ENCODE results near the gene BGN. TPM values are rescaled to one million over a fixed set of nuclear protein-coding genes. Genes with fewer than 3 reads are reported as not detected.

Gene BGN
- total and polyA plus RNA-seq, 10 of the 15 experiments (the other 5 are each of a cell fraction or from before 2014, with no cell fraction given) = 0.06 to 0.18 (median 0.12) TPM; not detected in 7

DNA sequence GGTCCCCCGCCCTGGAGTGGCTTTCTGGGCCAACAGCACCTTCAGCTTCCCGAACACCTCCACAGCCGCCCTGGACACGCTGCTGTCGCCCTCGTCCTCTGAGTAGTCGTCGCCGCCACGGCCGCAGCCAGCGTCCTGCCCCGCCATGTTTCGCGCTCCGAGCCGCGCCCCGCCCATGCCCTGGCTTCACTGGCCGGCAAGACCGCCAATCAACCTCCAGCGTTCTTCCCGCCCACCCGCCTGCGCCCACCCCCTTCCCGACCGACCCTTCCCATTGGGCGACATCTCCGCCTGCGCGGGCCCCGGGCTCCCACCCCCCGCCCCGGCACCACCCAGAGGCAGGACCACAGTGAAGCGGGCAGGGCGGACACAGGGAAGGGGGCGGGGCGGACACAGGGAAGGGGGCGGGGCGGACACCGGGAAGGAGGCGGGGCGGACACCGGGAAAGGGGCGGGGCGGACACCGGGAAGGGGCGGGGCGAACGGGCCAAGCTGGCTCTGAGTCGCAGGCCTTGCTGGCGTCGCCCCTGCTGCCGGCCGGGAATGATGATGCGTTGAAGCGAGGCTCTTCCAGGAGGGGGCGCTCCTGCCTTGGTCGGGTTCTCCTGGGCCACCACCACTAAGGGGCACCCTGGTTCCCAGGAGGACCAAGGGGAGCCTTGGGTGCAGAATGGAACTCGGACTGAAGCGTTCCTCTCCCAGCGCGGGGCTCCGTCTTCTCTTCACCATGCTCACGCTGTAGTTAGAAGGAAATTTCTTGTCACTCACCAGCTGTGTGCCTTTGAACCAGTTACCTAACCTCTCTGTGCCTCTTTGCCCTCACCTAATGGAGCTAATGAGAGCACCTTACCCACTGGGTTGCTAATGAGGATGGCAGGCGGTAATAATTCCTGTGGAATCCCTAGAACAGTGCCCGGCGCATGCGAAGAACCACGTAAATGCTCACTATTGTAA, 24.1 kb upstream of the BGN start, which contains the start of gene HAUS7:
Gene HAUS7 (minus strand): TSS at position 166 of the 953 bp plus-strand sequence. CDS start 19 bp downstream, at position 147.
- RAD21 ChIA-PET (ENCODE audit: unreplicated experiment) = no interaction called here
- Histone ChIP-seq H3K79me2 (ENCODE audit: control insufficient read depth, insufficient read depth, low read length) (peaks cover 6% of the 10 kb centered on the region), H2AFZ (ENCODE audit: control insufficient read depth, low read depth, low read length) (peak within 1 kb of the TSS; percentile 63), H3K4me2 (ENCODE audit: control insufficient read depth, insufficient read depth) (peak within 1 kb of the TSS; percentile 72), H3K27me3 (replicated peaks in 1 of 2; ENCODE audit: control insufficient read depth in 2 of 2, insufficient read depth in 2 of 2, low read length in 1 of 2) (no peaks in the 10 kb centered on the region; a peak in 1 of 4 replicates), H3K36me3 (ENCODE audit: control insufficient read depth in 2 of 2, insufficient read depth in 2 of 2, low read length in 1 of 2) (no peaks in the 10 kb centered on the region; a peak in 2 of 4 replicates), H3K27ac (ENCODE audit: control insufficient read depth, insufficient read depth) (peak within 1 kb of the TSS; percentile 31; the same call in 1 of the 2 replicates), H3K4me3 (peak within 1 kb of the TSS; percentile 87), H4K20me1 (ENCODE audit: control insufficient read depth, insufficient read depth) (no peaks in the 10 kb centered on the region), H3K4me1 (ENCODE audit: control insufficient read depth, insufficient read depth, low read length) (no peaks in the 10 kb centered on the region), H3K9ac (ENCODE audit: control insufficient read depth, insufficient read depth, low read length) (peak within 1 kb of the TSS; percentile 47), H3K9me3 (replicated peaks; ENCODE audit: control insufficient read depth, insufficient read depth, low read length) (no peaks in the 10 kb centered on the region)
- FAIRE-seq (no peak), ATAC-seq (peak; percentile 92), DNase-seq (ENCODE audit: low read depth, low spot score) (peak; percentile 42)
- WGBS (ENCODE audit: insufficient coverage, insufficient replicate concordance, low lambda C conversion rate, missing lambda C conversion rate) = 42% methylated on average over 39 of the region's 70 CpGs
- intact Hi-C loops (cut with micrococcal nuclease; ENCODE audit: unreplicated experiment) (loop anchor here (2.0 kb wide), 1 partner anchor 36 kb away; no protein-coding TSS in a partner anchor), in situ Hi-C loops (cut with MboI) (no loop called here)
- no TSS peak for BruUV-seq (replicated peaks)
- SMC1A ChIA-PET (ENCODE audit: uncharacterized antibody, unreplicated experiment) = interaction anchor here (1.3 kb wide), 1 partner anchor 69 kb away, joined by 3 read pairs; no protein-coding TSS in a partner anchor
- CTCF ChIA-PET = interaction anchor here (0.6 to 2.3 kb wide), 4 partner anchors 36 to 529 kb away, joined by 3 to 7 read pairs (median 4); no protein-coding TSS in a partner anchor
- POLR2A ChIA-PET = no interaction called here
- TF ChIP-seq, protein P1, sequence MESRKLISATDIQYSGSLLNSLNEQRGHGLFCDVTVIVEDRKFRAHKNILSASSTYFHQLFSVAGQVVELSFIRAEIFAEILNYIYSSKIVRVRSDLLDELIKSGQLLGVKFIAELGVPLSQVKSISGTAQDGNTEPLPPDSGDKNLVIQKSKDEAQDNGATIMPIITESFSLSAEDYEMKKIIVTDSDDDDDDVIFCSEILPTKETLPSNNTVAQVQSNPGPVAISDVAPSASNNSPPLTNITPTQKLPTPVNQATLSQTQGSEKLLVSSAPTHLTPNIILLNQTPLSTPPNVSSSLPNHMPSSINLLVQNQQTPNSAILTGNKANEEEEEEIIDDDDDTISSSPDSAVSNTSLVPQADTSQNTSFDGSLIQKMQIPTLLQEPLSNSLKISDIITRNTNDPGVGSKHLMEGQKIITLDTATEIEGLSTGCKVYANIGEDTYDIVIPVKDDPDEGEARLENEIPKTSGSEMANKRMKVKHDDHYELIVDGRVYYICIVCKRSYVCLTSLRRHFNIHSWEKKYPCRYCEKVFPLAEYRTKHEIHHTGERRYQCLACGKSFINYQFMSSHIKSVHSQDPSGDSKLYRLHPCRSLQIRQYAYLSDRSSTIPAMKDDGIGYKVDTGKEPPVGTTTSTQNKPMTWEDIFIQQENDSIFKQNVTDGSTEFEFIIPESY (IDR thresholded peaks at IDR 0.05) = no peak
- TF ChIP-seq FOXK2 (IDR thresholded peaks at IDR 0.05) = no peak
- TF ChIP-seq CREM (IDR thresholded peaks at IDR 0.05; ENCODE audit: low read depth) = peak; percentile 93
- TF ChIP-seq ZNF274 (IDR thresholded peaks at IDR 0.05; ENCODE audit: insufficient read depth, insufficient read length) = no peak
- no peak for TF ChIP-seq PRDM15 (CRISPR knock-in tag; IDR thresholded peaks at IDR 0.05)
- TF ChIP-seq BHLHE40 (IDR thresholded peaks at IDR 0.05; ENCODE audit: borderline replicate concordance in 1 of 2, low read depth in 2 of 2, low read length in 1 of 2) = peak in 1 of 2 experiments; percentile 2; a peak in 1 of 4 replicates
- TF ChIP-seq, protein P2, sequence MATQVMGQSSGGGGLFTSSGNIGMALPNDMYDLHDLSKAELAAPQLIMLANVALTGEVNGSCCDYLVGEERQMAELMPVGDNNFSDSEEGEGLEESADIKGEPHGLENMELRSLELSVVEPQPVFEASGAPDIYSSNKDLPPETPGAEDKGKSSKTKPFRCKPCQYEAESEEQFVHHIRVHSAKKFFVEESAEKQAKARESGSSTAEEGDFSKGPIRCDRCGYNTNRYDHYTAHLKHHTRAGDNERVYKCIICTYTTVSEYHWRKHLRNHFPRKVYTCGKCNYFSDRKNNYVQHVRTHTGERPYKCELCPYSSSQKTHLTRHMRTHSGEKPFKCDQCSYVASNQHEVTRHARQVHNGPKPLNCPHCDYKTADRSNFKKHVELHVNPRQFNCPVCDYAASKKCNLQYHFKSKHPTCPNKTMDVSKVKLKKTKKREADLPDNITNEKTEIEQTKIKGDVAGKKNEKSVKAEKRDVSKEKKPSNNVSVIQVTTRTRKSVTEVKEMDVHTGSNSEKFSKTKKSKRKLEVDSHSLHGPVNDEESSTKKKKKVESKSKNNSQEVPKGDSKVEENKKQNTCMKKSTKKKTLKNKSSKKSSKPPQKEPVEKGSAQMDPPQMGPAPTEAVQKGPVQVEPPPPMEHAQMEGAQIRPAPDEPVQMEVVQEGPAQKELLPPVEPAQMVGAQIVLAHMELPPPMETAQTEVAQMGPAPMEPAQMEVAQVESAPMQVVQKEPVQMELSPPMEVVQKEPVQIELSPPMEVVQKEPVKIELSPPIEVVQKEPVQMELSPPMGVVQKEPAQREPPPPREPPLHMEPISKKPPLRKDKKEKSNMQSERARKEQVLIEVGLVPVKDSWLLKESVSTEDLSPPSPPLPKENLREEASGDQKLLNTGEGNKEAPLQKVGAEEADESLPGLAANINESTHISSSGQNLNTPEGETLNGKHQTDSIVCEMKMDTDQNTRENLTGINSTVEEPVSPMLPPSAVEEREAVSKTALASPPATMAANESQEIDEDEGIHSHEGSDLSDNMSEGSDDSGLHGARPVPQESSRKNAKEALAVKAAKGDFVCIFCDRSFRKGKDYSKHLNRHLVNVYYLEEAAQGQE (IDR thresholded peaks at IDR 0.05; ENCODE audit: low read depth, low read length) = no peak
- TF ChIP-seq ESRRA (IDR thresholded peaks at IDR 0.05; ENCODE audit: low read length) = no peak
- no peak; the same call in 1 of the 2 replicates for TF ChIP-seq MXI1 (IDR thresholded peaks at IDR 0.05; ENCODE audit: low read depth, low read length)
- TF ChIP-seq, protein P3, sequence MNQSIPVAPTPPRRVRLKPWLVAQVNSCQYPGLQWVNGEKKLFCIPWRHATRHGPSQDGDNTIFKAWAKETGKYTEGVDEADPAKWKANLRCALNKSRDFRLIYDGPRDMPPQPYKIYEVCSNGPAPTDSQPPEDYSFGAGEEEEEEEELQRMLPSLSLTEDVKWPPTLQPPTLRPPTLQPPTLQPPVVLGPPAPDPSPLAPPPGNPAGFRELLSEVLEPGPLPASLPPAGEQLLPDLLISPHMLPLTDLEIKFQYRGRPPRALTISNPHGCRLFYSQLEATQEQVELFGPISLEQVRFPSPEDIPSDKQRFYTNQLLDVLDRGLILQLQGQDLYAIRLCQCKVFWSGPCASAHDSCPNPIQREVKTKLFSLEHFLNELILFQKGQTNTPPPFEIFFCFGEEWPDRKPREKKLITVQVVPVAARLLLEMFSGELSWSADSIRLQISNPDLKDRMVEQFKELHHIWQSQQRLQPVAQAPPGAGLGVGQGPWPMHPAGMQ (IDR thresholded peaks at IDR 0.05; ENCODE audit: borderline replicate concordance) = no peak
- TF ChIP-seq DPF2 (IDR thresholded peaks at IDR 0.05) = peak; percentile 36; the same call in 1 of the 2 replicates

All from GM12878 (cell line).